Measurements from ENCODE around the gene AGBL4.

AGBL4 gene

DNA sequence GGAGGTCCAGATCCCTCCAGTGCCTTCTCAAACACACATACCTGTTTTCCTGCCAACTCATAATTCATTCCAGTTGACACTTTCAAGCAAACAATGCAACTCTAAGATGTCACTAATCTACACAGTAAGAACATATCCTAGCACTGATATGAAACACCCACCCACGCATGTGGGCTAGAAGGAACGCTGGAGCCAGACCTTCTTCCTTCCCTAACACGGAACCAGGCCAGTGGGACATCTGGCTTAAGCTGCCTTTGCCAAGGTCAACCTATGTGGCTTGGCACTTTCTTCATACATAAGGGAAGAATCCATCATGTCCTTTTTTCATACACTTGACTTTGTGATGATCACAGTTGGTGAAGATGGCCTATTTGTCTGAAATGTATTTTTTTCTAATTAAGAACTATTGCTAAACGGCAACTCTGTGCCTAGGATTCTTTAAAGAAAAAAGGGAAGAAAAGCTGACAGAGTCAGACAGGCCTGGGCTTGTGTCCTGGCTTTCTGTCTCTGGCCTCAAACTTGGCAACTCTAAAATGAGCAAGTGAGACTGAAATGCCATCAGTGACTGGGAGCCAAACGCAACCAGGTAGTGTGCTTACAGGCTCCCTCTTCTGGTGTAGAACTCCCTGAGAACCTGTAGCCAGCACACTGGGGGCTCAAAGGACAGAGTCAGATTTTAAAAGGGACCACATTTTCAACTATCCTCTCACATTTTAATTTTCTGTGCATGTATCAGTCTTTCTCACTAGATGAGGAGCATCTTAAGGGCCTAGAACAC is 1154.4 kb downstream of the AGBL4 start:
- TF ChIP-seq, protein P1, sequence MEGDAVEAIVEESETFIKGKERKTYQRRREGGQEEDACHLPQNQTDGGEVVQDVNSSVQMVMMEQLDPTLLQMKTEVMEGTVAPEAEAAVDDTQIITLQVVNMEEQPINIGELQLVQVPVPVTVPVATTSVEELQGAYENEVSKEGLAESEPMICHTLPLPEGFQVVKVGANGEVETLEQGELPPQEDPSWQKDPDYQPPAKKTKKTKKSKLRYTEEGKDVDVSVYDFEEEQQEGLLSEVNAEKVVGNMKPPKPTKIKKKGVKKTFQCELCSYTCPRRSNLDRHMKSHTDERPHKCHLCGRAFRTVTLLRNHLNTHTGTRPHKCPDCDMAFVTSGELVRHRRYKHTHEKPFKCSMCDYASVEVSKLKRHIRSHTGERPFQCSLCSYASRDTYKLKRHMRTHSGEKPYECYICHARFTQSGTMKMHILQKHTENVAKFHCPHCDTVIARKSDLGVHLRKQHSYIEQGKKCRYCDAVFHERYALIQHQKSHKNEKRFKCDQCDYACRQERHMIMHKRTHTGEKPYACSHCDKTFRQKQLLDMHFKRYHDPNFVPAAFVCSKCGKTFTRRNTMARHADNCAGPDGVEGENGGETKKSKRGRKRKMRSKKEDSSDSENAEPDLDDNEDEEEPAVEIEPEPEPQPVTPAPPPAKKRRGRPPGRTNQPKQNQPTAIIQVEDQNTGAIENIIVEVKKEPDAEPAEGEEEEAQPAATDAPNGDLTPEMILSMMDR (conservative IDR thresholded peaks at IDR 0.05; ENCODE audit: low read length), result 0 out of 2 replicates have a peak, but pooled peaks have one; percentile 12
- DNase-seq (ENCODE audit: low read depth), result peak; percentile 82
- H3K4me3 ChIP-seq (ENCODE audit: low read length), result no peak overlapping the region

DNA sequence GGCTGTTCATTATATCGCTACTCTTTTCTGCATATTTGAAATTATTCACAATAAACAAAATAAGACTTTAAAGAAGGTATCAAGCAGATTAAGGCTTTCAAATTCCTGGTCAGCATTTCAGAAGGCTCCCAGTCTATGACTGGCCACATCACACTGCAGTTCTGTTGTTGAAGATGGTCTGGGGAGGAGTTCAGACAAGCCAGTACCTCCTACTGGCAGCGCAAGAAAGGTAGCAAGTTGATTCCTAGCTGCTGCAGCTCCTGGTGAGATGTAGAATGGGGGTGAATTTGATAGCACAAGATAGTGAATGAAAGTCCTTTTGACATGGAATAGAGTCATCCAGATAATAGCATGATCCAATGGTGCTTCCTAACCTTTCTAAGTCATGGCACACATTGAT is 1158.8 kb downstream of the AGBL4 start:
- DNase-seq (ENCODE audit: low read depth), result no peak
- no peak overlapping the region for H3K4me3 ChIP-seq (ENCODE audit: low read length)
- TF ChIP-seq, protein P1 (conservative IDR thresholded peaks at IDR 0.05; ENCODE audit: low read length), result no peak

DNA sequence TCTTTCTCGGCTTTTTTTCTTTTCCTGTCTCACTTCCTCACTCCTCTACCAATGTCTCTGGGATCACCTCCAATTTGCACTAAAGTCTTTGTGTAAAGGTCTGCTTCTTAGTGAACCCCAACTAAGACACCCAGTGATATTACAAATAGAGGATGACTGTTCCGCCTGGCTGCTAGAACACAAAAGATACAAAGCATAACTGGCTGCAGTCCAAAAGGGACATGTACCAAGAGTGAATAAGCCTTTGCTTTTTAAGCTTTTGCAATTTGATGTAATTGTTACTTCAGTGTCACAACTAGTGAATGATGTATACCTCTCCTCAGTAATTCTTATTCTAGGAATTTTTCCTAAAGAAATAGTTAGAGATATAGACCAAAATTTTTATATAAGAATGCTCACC is 1164.3 kb downstream of the AGBL4 start:
- DNase-seq (ENCODE audit: low read depth), result peak; percentile 63
- H3K4me3 ChIP-seq (ENCODE audit: low read length), result no peak overlapping the region
- TF ChIP-seq, protein P1 (conservative IDR thresholded peaks at IDR 0.05; ENCODE audit: low read length), result no peak

DNA sequence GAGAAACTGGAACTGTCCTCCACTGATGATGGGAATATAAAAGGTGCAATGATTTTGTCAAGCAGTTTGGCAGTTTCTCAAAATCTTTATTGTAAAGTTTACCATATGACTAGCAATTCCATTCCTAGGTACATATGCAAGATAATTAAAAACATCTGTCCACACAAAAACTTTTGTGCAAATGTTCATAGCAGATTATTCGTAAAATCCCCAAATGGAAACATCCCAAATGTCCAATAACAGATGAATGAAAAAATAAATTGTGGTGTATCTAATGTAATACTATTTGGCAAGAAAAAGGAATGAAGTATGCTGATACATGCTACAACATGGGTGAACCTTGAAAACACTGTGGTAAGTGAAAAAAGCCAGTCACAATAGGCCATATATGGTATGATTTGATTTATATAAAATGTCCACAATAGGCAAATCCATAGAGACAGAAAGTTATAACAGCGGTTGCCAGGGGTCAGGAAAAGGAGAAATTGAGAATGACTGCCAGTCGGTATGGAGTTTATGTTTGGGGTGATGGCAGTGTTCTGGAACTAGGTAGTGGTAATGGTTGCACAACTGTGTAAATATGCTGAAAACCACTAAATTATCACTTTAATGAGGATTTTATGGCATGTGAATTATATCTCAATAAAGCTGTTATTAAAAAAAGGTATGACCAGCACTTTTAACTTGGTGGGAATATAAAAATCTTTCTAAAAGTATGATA is 1165.4 kb downstream of the AGBL4 start:
- peak; percentile 48 for DNase-seq (ENCODE audit: low read depth)
- no peak overlapping the region for H3K4me3 ChIP-seq (ENCODE audit: low read length)
- TF ChIP-seq, protein P1 (conservative IDR thresholded peaks at IDR 0.05; ENCODE audit: low read length), result no peak

DNA sequence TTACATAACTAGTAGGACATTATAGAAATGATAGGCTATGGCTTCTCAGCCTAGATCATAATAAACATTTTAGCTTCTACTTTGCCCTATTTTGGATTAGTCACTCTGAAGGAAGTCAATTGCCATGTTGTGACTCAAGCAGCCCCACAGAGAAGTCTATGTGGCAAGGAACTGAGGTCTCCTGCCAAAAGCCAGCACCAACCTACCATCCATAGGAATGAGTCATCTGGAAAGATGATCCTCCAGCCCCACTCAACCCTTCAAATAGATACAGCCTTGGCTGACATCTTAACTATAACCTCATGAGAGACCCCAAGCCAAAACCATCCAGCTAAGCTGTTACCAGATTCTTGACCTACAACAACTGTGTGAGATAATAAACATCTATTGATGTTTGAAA is 1170.7 kb downstream of the AGBL4 start:
- peak; percentile 94 for DNase-seq (ENCODE audit: low read depth)
- TF ChIP-seq, protein P1 (conservative IDR thresholded peaks at IDR 0.05; ENCODE audit: low read length), result no peak
- no peak overlapping the region for H3K4me3 ChIP-seq (ENCODE audit: low read length)

DNA sequence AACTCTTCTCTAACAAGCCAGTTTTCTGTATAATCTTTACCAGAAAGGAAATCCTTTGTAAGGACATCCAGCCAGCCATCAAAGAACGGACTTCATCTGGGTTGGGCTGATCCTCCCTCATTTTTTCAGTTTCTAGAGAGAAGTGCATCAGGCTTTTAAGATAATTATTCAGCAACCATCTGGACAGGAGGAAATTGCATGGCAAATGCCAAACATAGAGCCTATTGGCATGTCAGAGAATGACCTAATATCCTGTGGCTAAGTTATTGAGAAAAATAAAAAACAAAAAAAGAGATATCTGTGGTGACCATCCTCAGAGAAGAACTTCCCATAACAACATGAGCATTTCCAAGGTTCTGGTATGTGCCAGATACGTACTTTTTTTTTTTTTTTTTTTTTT is 1172.1 kb downstream of the AGBL4 start:
- no peak overlapping the region for H3K4me3 ChIP-seq (ENCODE audit: low read length)
- peak; percentile 82 for DNase-seq (ENCODE audit: low read depth)
- TF ChIP-seq, protein P1 (conservative IDR thresholded peaks at IDR 0.05; ENCODE audit: low read length), result no peak

DNA sequence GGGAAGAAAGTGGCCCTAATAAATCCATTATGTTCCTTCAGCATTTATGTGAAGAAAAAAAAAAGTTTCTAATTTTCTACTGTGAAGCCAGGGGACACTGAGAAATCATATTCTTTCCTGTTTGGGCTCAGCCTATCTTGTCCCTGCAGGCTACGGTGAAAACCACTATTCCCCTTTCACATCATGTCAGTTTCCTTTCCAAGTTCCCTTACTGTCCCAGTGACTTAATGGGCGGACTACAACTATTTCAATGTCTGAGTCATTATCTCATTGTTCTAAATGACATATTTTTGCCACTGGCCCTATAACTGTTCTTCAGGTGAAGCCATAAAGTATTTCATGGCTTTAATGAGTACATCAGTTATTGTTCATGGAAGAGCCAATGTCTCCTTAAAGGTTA is 1175.7 kb downstream of the AGBL4 start:
- DNase-seq (ENCODE audit: low read depth), result no peak
- TF ChIP-seq, protein P1 (conservative IDR thresholded peaks at IDR 0.05; ENCODE audit: low read length), result no peak
- H3K4me3 ChIP-seq (ENCODE audit: low read length), result no peak overlapping the region
